Measurements from ENCODE around the gene BCAS3.

Gene BCAS3

GRCh38 chr17:61410141-61411010 is 732.7 kb downstream of the BCAS3 start:
- DNase-seq (ENCODE audit: low spot score): no peak

- no peak for DNase-seq (ENCODE audit: low spot score)
Measured at GRCh38 chr17:61411011-61411260, 733.3 kb downstream of the BCAS3 start.

GRCh38 chr17:61411261-61412142 is 733.9 kb downstream of the BCAS3 start:
- peak; percentile 58 for DNase-seq (ENCODE audit: low spot score)

- peak; percentile 90 for DNase-seq (ENCODE audit: low spot score)
Measured at GRCh38 chr17:61412143-61412859, 734.6 kb downstream of the BCAS3 start.

- no peak for DNase-seq (ENCODE audit: low spot score)
Measured at GRCh38 chr17:61412860-61413660, 735.4 kb downstream of the BCAS3 start.

- no peak for DNase-seq (ENCODE audit: low spot score)
Measured at GRCh38 chr17:61413661-61414126, 736.0 kb downstream of the BCAS3 start.

GRCh38 chr17:61414141-61414935 is 736.7 kb downstream of the BCAS3 start:
- DNase-seq (ENCODE audit: low spot score): no peak

GRCh38 chr17:61414936-61415251 is 737.2 kb downstream of the BCAS3 start:
- no peak for DNase-seq (ENCODE audit: low spot score)

- no peak for DNase-seq (ENCODE audit: low spot score)
Measured at GRCh38 chr17:61415374-61416210, 737.9 kb downstream of the BCAS3 start.

- no peak for DNase-seq (ENCODE audit: low spot score)
Measured at GRCh38 chr17:61416211-61416539, 738.5 kb downstream of the BCAS3 start.

- DNase-seq (ENCODE audit: low spot score): peak; percentile 96
Measured at GRCh38 chr17:61416540-61417363, 739.1 kb downstream of the BCAS3 start.

- no peak for DNase-seq (ENCODE audit: low spot score)
Measured at GRCh38 chr17:61418449-61418848, 740.8 kb downstream of the BCAS3 start.

- no peak for DNase-seq (ENCODE audit: low spot score)
Measured at GRCh38 chr17:61419496-61420046, 741.9 kb downstream of the BCAS3 start.

- DNase-seq (ENCODE audit: low spot score): no peak
Measured at GRCh38 chr17:61420052-61420451, 742.4 kb downstream of the BCAS3 start.

GRCh38 chr17:61420745-61421398 is 743.2 kb downstream of the BCAS3 start:
- DNase-seq (ENCODE audit: low spot score): no peak

GRCh38 chr17:61421460-61421859 is 743.8 kb downstream of the BCAS3 start:
- no peak for DNase-seq (ENCODE audit: low spot score)

- no peak for DNase-seq (ENCODE audit: low spot score)
Measured at GRCh38 chr17:61422116-61422799, 744.6 kb downstream of the BCAS3 start.

GRCh38 chr17:61422869-61423268 is 745.2 kb downstream of the BCAS3 start:
- no peak for DNase-seq (ENCODE audit: low spot score)

Data from AG08395 (cell line).